Measurements from ENCODE around the gene DCUN1D4. TPM values are rescaled to one million over a fixed set of nuclear protein-coding genes. Genes with fewer than 3 reads are reported as not detected.

Gene DCUN1D4
- polyA plus RNA-seq, 1 of the 3 experiments (the other 2 are of a cell fraction), result 42.9 TPM

DNA sequence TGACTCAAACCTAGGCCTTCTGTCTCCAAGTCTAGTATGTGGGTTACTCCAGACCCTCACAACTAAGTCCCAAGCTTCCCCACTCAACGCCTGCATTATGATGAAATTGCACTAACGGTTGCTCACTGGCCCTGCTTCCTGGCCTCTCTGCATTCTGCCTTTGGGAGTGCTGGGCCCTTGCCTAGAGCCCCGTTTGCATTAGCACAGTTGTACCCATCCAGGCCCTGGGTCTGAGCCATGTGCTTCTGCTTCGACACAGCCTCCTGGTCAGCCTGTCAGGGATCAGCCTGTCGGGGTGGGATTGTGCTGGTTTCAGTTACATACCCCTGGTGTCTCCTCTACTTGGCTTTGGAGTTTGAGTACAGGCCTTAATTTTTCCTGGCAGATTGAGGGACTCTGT lies 58.4 kb downstream of the DCUN1D4 start:
- no peaks in the 10 kb centered on the region for H4K20me1 ChIP-seq (ENCODE audit: insufficient read depth)
- H3K4me3 ChIP-seq (ENCODE audit: low read depth in 2 of 2, low read length in 1 of 2), result no peak overlapping the region
- H3K27ac ChIP-seq (ENCODE audit: low read depth in 2 of 2, low read length in 1 of 2), result no peak overlapping the region
- H3K4me1 ChIP-seq (ENCODE audit: control insufficient read depth in 1 of 2, insufficient read depth in 2 of 2, low read depth in 1 of 2, low read length in 1 of 2), result no peaks in the 10 kb centered on the region
- peaks cover 6% of the 10 kb centered on the region for H3F3A ChIP-seq (replicated peaks; ENCODE audit: insufficient read depth)
- H2AFZ ChIP-seq (ENCODE audit: low read depth), result no peak overlapping the region
- H3K36me3 ChIP-seq (replicated peaks in 1 of 2; ENCODE audit: control insufficient read depth in 1 of 2, insufficient read depth in 2 of 2, low read length in 1 of 2), result peaks cover 71 to 87% of the 10 kb centered on the region in 2 experiments
- no peak overlapping the region for H3K9ac ChIP-seq
- POLR2A ChIA-PET, result no interaction called here
- H3K79me2 ChIP-seq (ENCODE audit: insufficient read depth), result no peaks in the 10 kb centered on the region
- H3K9me3 ChIP-seq, result no peaks in the 10 kb centered on the region
- H3K27me3 ChIP-seq (ENCODE audit: insufficient read depth), result no peaks in the 10 kb centered on the region
- TF ChIP-seq JUND (IDR thresholded peaks at IDR 0.05), result no peak
- no peak for TF ChIP-seq YY1 (IDR thresholded peaks at IDR 0.05; ENCODE audit: low read depth)
- no peak for TF ChIP-seq TAF1 (IDR thresholded peaks at IDR 0.05; ENCODE audit: borderline replicate concordance, low read depth, low read length)
- TF ChIP-seq, protein P1, sequence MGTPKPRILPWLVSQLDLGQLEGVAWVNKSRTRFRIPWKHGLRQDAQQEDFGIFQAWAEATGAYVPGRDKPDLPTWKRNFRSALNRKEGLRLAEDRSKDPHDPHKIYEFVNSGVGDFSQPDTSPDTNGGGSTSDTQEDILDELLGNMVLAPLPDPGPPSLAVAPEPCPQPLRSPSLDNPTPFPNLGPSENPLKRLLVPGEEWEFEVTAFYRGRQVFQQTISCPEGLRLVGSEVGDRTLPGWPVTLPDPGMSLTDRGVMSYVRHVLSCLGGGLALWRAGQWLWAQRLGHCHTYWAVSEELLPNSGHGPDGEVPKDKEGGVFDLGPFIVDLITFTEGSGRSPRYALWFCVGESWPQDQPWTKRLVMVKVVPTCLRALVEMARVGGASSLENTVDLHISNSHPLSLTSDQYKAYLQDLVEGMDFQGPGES (IDR thresholded peaks at IDR 0.05; ENCODE audit: low read depth, low read length), result no peak
- TF ChIP-seq RFX5 (IDR thresholded peaks at IDR 0.05; ENCODE audit: low read length), result no peak
- TF ChIP-seq, protein P2, sequence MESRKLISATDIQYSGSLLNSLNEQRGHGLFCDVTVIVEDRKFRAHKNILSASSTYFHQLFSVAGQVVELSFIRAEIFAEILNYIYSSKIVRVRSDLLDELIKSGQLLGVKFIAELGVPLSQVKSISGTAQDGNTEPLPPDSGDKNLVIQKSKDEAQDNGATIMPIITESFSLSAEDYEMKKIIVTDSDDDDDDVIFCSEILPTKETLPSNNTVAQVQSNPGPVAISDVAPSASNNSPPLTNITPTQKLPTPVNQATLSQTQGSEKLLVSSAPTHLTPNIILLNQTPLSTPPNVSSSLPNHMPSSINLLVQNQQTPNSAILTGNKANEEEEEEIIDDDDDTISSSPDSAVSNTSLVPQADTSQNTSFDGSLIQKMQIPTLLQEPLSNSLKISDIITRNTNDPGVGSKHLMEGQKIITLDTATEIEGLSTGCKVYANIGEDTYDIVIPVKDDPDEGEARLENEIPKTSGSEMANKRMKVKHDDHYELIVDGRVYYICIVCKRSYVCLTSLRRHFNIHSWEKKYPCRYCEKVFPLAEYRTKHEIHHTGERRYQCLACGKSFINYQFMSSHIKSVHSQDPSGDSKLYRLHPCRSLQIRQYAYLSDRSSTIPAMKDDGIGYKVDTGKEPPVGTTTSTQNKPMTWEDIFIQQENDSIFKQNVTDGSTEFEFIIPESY (IDR thresholded peaks at IDR 0.05; ENCODE audit: borderline replicate concordance, low read depth), result no peak
- TF ChIP-seq FOSL2 (IDR thresholded peaks at IDR 0.05; ENCODE audit: borderline replicate concordance, low read depth), result no peak
- no peak for DNase-seq
- H3K9me2 ChIP-seq, result no peaks in the 10 kb centered on the region
- CTCF ChIA-PET, result no interaction called here
- H3K4me2 ChIP-seq, result no peak overlapping the region
- WGBS (ENCODE audit: low lambda C conversion rate), result 93% methylated on average over 4 of the region's 5 CpGs

DNA sequence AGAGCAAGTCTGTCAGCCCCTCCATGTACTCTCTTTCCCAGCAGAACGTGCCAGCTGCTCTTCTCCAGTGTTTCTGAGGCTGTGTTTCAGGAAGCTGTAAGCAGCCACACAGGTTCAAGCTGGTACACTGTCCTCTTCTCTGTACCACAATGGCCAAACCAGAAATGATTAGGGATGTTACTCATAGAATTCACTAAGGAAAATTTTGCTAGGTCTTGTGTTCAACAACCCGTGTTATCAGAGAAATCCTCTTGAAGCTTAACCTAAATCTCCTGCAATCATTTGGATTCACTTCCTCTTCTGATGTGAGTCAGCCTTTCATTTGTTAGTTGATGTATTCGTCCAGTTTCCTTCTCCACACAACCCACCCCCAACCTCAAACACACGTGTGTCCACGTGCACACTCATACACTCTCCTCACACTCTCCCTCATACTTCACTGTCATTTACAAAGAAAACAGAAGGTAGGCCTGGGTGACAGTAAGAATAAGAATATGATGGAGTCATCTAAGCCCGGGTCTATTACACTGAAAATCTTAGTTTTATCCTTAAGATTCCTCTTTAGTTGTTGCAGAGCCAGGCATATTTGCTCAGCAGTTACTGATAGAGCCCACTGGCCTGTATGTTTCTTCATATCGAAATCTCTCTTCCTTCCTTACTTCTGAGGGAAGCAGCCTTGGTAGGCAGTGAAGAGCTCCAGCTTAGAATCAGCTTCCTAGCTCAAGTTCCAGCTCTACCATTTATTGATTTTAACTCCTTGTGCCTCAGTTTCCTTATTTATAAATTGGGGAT lies 63.4 kb downstream of the DCUN1D4 start:
- Histone ChIP-seq H3K9me3 (no peaks in the 10 kb centered on the region), H3K36me3 (replicated peaks in 1 of 2; ENCODE audit: control insufficient read depth in 1 of 2, insufficient read depth in 2 of 2, low read length in 1 of 2) (peaks cover 50 to 97% of the 10 kb centered on the region in 2 experiments), H3K4me2 (no peak overlapping the region), H2AFZ (ENCODE audit: low read depth) (no peak overlapping the region), H3K79me2 (ENCODE audit: insufficient read depth) (peaks cover 3% of the 10 kb centered on the region; the same call in 1 of the 2 replicates), H3K27ac (ENCODE audit: low read depth in 2 of 2, low read length in 1 of 2) (no peak overlapping the region; a peak in 1 of 4 replicates), H3K9me2 (no peaks in the 10 kb centered on the region), H3F3A (replicated peaks; ENCODE audit: insufficient read depth) (peaks cover 6% of the 10 kb centered on the region), H3K27me3 (ENCODE audit: insufficient read depth) (no peaks in the 10 kb centered on the region), H3K4me1 (ENCODE audit: control insufficient read depth in 1 of 2, insufficient read depth in 2 of 2, low read depth in 1 of 2, low read length in 1 of 2) (no peaks in the 10 kb centered on the region), H4K20me1 (ENCODE audit: insufficient read depth) (no peaks in the 10 kb centered on the region), H3K9ac (no peak overlapping the region), H3K4me3 (ENCODE audit: low read depth in 2 of 2, low read length in 1 of 2) (no peak overlapping the region)
- ChIA-PET CTCF (interaction anchor here (3.5 kb wide), 1 partner anchor 10 kb away, joined by 23 read pairs; no protein-coding TSS in a partner anchor), POLR2A (no interaction called here)
- WGBS (ENCODE audit: low lambda C conversion rate), result 94% methylated on average over 7 of the region's 7 CpGs
- TF ChIP-seq TEAD4 (IDR thresholded peaks at IDR 0.05; ENCODE audit: borderline replicate concordance, insufficient read depth) (no peak), SIN3A (IDR thresholded peaks at IDR 0.05; ENCODE audit: borderline replicate concordance, low read depth, low read length) (no peak)
- TF ChIP-seq, protein P3, sequence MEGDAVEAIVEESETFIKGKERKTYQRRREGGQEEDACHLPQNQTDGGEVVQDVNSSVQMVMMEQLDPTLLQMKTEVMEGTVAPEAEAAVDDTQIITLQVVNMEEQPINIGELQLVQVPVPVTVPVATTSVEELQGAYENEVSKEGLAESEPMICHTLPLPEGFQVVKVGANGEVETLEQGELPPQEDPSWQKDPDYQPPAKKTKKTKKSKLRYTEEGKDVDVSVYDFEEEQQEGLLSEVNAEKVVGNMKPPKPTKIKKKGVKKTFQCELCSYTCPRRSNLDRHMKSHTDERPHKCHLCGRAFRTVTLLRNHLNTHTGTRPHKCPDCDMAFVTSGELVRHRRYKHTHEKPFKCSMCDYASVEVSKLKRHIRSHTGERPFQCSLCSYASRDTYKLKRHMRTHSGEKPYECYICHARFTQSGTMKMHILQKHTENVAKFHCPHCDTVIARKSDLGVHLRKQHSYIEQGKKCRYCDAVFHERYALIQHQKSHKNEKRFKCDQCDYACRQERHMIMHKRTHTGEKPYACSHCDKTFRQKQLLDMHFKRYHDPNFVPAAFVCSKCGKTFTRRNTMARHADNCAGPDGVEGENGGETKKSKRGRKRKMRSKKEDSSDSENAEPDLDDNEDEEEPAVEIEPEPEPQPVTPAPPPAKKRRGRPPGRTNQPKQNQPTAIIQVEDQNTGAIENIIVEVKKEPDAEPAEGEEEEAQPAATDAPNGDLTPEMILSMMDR (IDR thresholded peaks at IDR 0.05), result no peak
- no peak for DNase-seq
